ENCODE data around the gene LAMTOR2.

- TF ChIP-seq SUZ12 (IDR thresholded peaks at IDR 0.05), result no peak
- TF ChIP-seq NFRKB (IDR thresholded peaks at IDR 0.05), result no peak
- TF ChIP-seq ZNF384 (IDR thresholded peaks at IDR 0.05), result no peak
- no peak for TF ChIP-seq FOXA1 (IDR thresholded peaks at IDR 0.05)
- TF ChIP-seq SP1 (IDR thresholded peaks at IDR 0.05), result no peak
- TF ChIP-seq BHLHE40 (IDR thresholded peaks at IDR 0.05; ENCODE audit: borderline replicate concordance), result no peak
- TF ChIP-seq PKNOX1 (IDR thresholded peaks at IDR 0.05), result no peak
- TF ChIP-seq TARDBP (IDR thresholded peaks at IDR 0.05), result no peak
- TF ChIP-seq ARNT (IDR thresholded peaks at IDR 0.05), result no peak
- TF ChIP-seq FOXK2 (IDR thresholded peaks at IDR 0.05), result no peak
- TF ChIP-seq ELF4 (IDR thresholded peaks at IDR 0.05), result no peak
Observed at GRCh38 chr1:156004843-156005584, 49.6 kb upstream of the LAMTOR2 start.

All from HEK293T (cell line).